Measurements from ENCODE around the gene MYRF. TPM values are rescaled to one million over a fixed set of nuclear protein-coding genes. Genes with fewer than 3 reads are reported as not detected.

MYRF gene
- total RNA-seq, 1 donor from 2014 or later: 39.5 TPM

- no peaks in the 10 kb centered on the region for H3K27me3 ChIP-seq (ENCODE audit: insufficient read depth, low read length)
- H4K20me1 ChIP-seq (ENCODE audit: insufficient read depth, low read length): peaks cover 20% of the 10 kb centered on the region
- Mint-ChIP-seq H3K27me3 (ENCODE audit: low read depth, unreplicated experiment) (peaks cover 39% of the 10 kb centered on the region), H3K4me3 (ENCODE audit: unreplicated experiment) (no peak overlapping the region), H3K36me3 (ENCODE audit: low read depth, unreplicated experiment) (no peaks in the 10 kb centered on the region), H3K27ac (ENCODE audit: unreplicated experiment) (no peak overlapping the region), H3K4me1 (ENCODE audit: low read depth, unreplicated experiment) (peaks cover 12% of the 10 kb centered on the region), H3K9me3 (ENCODE audit: unreplicated experiment) (no peaks in the 10 kb centered on the region)
- no peak overlapping the region for H2AFZ ChIP-seq (ENCODE audit: low read depth, low read length)
- no peak for DNase-seq (ENCODE audit: low read depth)
- H3K27ac ChIP-seq (ENCODE audit: low read depth, low read length): no peak overlapping the region
- FAIRE-seq: no peak
- H3K4me2 ChIP-seq (ENCODE audit: low read length): no peak overlapping the region
- H3K4me3 ChIP-seq (ENCODE audit: insufficient read depth, low read depth, low read length): no peak overlapping the region
- peaks cover 4% of the 10 kb centered on the region for H3K79me2 ChIP-seq (ENCODE audit: insufficient read depth, low read length)
- no peaks in the 10 kb centered on the region for H3K36me3 ChIP-seq (ENCODE audit: insufficient read depth, low read length)
- TF ChIP-seq, protein P1, sequence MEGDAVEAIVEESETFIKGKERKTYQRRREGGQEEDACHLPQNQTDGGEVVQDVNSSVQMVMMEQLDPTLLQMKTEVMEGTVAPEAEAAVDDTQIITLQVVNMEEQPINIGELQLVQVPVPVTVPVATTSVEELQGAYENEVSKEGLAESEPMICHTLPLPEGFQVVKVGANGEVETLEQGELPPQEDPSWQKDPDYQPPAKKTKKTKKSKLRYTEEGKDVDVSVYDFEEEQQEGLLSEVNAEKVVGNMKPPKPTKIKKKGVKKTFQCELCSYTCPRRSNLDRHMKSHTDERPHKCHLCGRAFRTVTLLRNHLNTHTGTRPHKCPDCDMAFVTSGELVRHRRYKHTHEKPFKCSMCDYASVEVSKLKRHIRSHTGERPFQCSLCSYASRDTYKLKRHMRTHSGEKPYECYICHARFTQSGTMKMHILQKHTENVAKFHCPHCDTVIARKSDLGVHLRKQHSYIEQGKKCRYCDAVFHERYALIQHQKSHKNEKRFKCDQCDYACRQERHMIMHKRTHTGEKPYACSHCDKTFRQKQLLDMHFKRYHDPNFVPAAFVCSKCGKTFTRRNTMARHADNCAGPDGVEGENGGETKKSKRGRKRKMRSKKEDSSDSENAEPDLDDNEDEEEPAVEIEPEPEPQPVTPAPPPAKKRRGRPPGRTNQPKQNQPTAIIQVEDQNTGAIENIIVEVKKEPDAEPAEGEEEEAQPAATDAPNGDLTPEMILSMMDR (IDR thresholded peaks at IDR 0.05; ENCODE audit: insufficient read depth, low read depth, low read length): no peak
- no peak for TF ChIP-seq EZH2 (IDR thresholded peaks at IDR 0.05; ENCODE audit: insufficient read depth, low read length)
- peaks cover 6% of the 10 kb centered on the region for H3K4me1 ChIP-seq (ENCODE audit: insufficient read depth, low read length)
- no peaks in the 10 kb centered on the region for H3K9me3 ChIP-seq (ENCODE audit: insufficient read depth, low read depth, low read length)
- no peak overlapping the region for H3K9ac ChIP-seq (ENCODE audit: low read length)
These were observed 40.1 kb upstream of the MYRF start for GRCh38 chr11:61712314-61712713.

- Histone ChIP-seq H3K9ac (ENCODE audit: low read length) (no peak overlapping the region), H3K79me2 (ENCODE audit: insufficient read depth, low read length) (peaks cover 4% of the 10 kb centered on the region), H4K20me1 (ENCODE audit: insufficient read depth, low read length) (peaks cover 19% of the 10 kb centered on the region), H3K27me3 (ENCODE audit: insufficient read depth, low read length) (no peaks in the 10 kb centered on the region), H3K4me3 (ENCODE audit: insufficient read depth, low read depth, low read length) (no peak overlapping the region), H3K9me3 (ENCODE audit: insufficient read depth, low read depth, low read length) (no peaks in the 10 kb centered on the region), H3K36me3 (ENCODE audit: insufficient read depth, low read length) (no peaks in the 10 kb centered on the region), H3K4me2 (ENCODE audit: low read length) (no peak overlapping the region), H2AFZ (ENCODE audit: low read depth, low read length) (no peak overlapping the region), H3K4me1 (ENCODE audit: insufficient read depth, low read length) (peaks cover 11% of the 10 kb centered on the region), H3K27ac (ENCODE audit: low read depth, low read length) (no peak overlapping the region)
- TF ChIP-seq, protein P1 (IDR thresholded peaks at IDR 0.05; ENCODE audit: insufficient read depth, low read depth, low read length): no peak
- no peak for TF ChIP-seq EZH2 (IDR thresholded peaks at IDR 0.05; ENCODE audit: insufficient read depth, low read length)
- Mint-ChIP-seq H3K9me3 (ENCODE audit: unreplicated experiment) (no peaks in the 10 kb centered on the region), H3K4me3 (ENCODE audit: unreplicated experiment) (no peak overlapping the region), H3K36me3 (ENCODE audit: low read depth, unreplicated experiment) (no peaks in the 10 kb centered on the region), H3K27me3 (ENCODE audit: low read depth, unreplicated experiment) (peaks cover 37% of the 10 kb centered on the region), H3K27ac (ENCODE audit: unreplicated experiment) (no peak overlapping the region), H3K4me1 (ENCODE audit: low read depth, unreplicated experiment) (peaks cover 15% of the 10 kb centered on the region)
- FAIRE-seq (no peak), DNase-seq (ENCODE audit: low read depth) (no peak)
These were observed 39.6 kb upstream of the MYRF start for GRCh38 chr11:61712846-61713245.

DNA sequence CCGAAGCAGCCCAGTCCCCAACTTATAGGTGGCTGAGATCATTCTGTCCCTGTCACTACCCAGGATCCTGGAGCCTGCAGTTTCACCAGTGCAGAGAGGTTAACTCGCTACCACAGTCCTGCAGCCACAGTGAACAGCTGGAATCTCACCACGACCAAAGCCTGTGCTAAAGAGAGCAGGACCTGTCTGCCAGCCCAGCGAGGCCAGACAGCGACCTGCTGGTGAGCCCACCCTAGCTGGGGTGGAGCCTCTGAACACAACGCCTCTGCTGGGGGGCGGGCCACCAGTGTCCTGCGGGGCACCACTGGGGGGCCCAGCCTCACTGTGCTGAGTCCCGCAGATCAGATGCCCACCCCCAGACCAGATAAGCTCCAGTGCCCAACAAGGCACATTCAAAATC is 39.0 kb upstream of the MYRF start:
- Mint-ChIP-seq H3K27me3 (ENCODE audit: low read depth, unreplicated experiment) (peaks cover 37% of the 10 kb centered on the region), H3K27ac (ENCODE audit: unreplicated experiment) (no peak overlapping the region), H3K4me1 (ENCODE audit: low read depth, unreplicated experiment) (peaks cover 19% of the 10 kb centered on the region), H3K9me3 (ENCODE audit: unreplicated experiment) (no peaks in the 10 kb centered on the region), H3K36me3 (ENCODE audit: low read depth, unreplicated experiment) (no peaks in the 10 kb centered on the region), H3K4me3 (ENCODE audit: unreplicated experiment) (no peak overlapping the region)
- H3K36me3 ChIP-seq (ENCODE audit: insufficient read depth, low read length): no peaks in the 10 kb centered on the region
- peaks cover 19% of the 10 kb centered on the region for H4K20me1 ChIP-seq (ENCODE audit: insufficient read depth, low read length)
- no peak for DNase-seq (ENCODE audit: low read depth)
- no peak overlapping the region for H3K4me2 ChIP-seq (ENCODE audit: low read length)
- no peaks in the 10 kb centered on the region for H3K27me3 ChIP-seq (ENCODE audit: insufficient read depth, low read length)
- no peak overlapping the region for H2AFZ ChIP-seq (ENCODE audit: low read depth, low read length)
- peaks cover 17% of the 10 kb centered on the region for H3K4me1 ChIP-seq (ENCODE audit: insufficient read depth, low read length)
- no peaks in the 10 kb centered on the region for H3K9me3 ChIP-seq (ENCODE audit: insufficient read depth, low read depth, low read length)
- no peak for FAIRE-seq
- H3K79me2 ChIP-seq (ENCODE audit: insufficient read depth, low read length): peaks cover 4% of the 10 kb centered on the region
- no peak overlapping the region for H3K9ac ChIP-seq (ENCODE audit: low read length)
- no peak for TF ChIP-seq EZH2 (IDR thresholded peaks at IDR 0.05; ENCODE audit: insufficient read depth, low read length)
- TF ChIP-seq, protein P1 (IDR thresholded peaks at IDR 0.05; ENCODE audit: insufficient read depth, low read depth, low read length): no peak
- H3K4me3 ChIP-seq (ENCODE audit: insufficient read depth, low read depth, low read length): no peak overlapping the region
- no peak overlapping the region for H3K27ac ChIP-seq (ENCODE audit: low read depth, low read length)
